SK-N-SH treated with all-trans-retinoic acid at 6 μM for 48 hours (cell line): ENCODE measurements around the gene SYPL1.

Experiments used
- ATAC-seq: fragments of 200-7000 bp; cut with Tn5 transposase; 3 replicates; pipeline ENCODE4 v1.9.1; 2020; ENCODE audit warnings: mild to moderate bottlenecking, moderate library complexity
- ARNTL ChIP-seq: fragments of 450-650 bp; formaldehyde crosslinking; IDR thresholded peaks from 2 replicates; pipeline ENCODE4 v1.5.0; 2020; ENCODE audit warnings: low read depth, mild to moderate bottlenecking, moderate library complexity, borderline replicate concordance
- BACH2 ChIP-seq: fragments of 250-450 bp; sonication (Bioruptor Pico); IDR thresholded peaks from 2 replicates; pipeline ENCODE4 v1.9.0; 2021; ENCODE audit warnings: mild to moderate bottlenecking, borderline replicate concordance
- CREB5 ChIP-seq: fragments of 250-450 bp; sonication (Bioruptor Pico); IDR thresholded peaks from 2 replicates; pipeline ENCODE4 v1.5.1; 2020; ENCODE audit warnings: low read depth, mild to moderate bottlenecking, moderate library complexity
- ESRRG ChIP-seq: fragments of 250-450 bp; sonication (Bioruptor Pico); IDR thresholded peaks from 2 replicates; pipeline ENCODE4 v1.6.1; 2021; ENCODE audit warnings: mild to moderate bottlenecking
- GLIS3 ChIP-seq: fragments of 250-450 bp; sonication (Bioruptor Pico); IDR thresholded peaks from 2 replicates; pipeline ENCODE4 v1.5.0; 2020; ENCODE audit warnings: mild to moderate bottlenecking, moderate library complexity
- ISL1 ChIP-seq: fragments of 250-450 bp; sonication (Bioruptor Pico); IDR thresholded peaks from 2 replicates; pipeline ENCODE4 v2.1.2; 2022; ENCODE audit warnings: mild to moderate bottlenecking, moderate library complexity
- OSR1 ChIP-seq: fragments of 250-450 bp; sonication (Bioruptor Pico); IDR thresholded peaks from 2 replicates; pipeline ENCODE4 v1.8.0; 2022; ENCODE audit warnings: moderate library complexity, mild to moderate bottlenecking, inconsistent platforms
- PPARA ChIP-seq: fragments of 250-450 bp; sonication (Bioruptor Pico); IDR thresholded peaks from 2 replicates; pipeline ENCODE4 v1.5.0; 2020; ENCODE audit warnings: mild to moderate bottlenecking, borderline replicate concordance
- RARB ChIP-seq: fragments of 250-450 bp; sonication (Bioruptor Pico); IDR thresholded peaks from 2 replicates; pipeline ENCODE4 v1.8.0; 2021; ENCODE audit warnings: mild to moderate bottlenecking, moderate library complexity
- SNAI2 ChIP-seq: fragments of 250-450 bp; sonication (Bioruptor Pico); IDR thresholded peaks from 2 replicates; pipeline ENCODE4 v1.5.0; 2020; ENCODE audit warnings: mild to moderate bottlenecking, moderate library complexity
- TCF4 ChIP-seq: fragments of 250-450 bp; sonication (Bioruptor Pico); IDR thresholded peaks from 2 replicates; pipeline ENCODE4 v1.8.0; 2021; ENCODE audit warnings: mild to moderate bottlenecking, moderate library complexity, borderline replicate concordance
- TOX ChIP-seq: fragments of 250-450 bp; sonication (Bioruptor Pico); IDR thresholded peaks from 2 replicates; pipeline ENCODE4 v1.8.0; 2021; ENCODE audit warnings: mild to moderate bottlenecking, moderate library complexity, borderline replicate concordance
- TSHZ2 ChIP-seq: fragments of 250-450 bp; sonication (Bioruptor Pico); IDR thresholded peaks from 2 replicates; pipeline ENCODE4 v1.5.0; 2020; ENCODE audit warnings: mild to moderate bottlenecking, moderate library complexity
- ZC3H10 ChIP-seq: fragments of 250-450 bp; sonication (Bioruptor Pico); IDR thresholded peaks from 2 replicates; pipeline ENCODE4 v1.5.1; 2021; ENCODE audit warnings: mild to moderate bottlenecking, moderate library complexity
- ZFP30 ChIP-seq: fragments of 450-650 bp; formaldehyde crosslinking; IDR thresholded peaks from 2 replicates; pipeline ENCODE4 v1.5.0; 2022; ENCODE audit warnings: mild to moderate bottlenecking, moderate library complexity
- ZNF565 ChIP-seq: fragments of 450-650 bp; formaldehyde crosslinking; conservative IDR thresholded peaks from 2 replicates; pipeline ENCODE4 v1.5.0; 2020; ENCODE audit warnings: low read depth, mild to moderate bottlenecking, moderate library complexity
- TF ChIP-seq, protein P1 (sequence below): fragments of 250-450 bp; sonication (Bioruptor Pico); IDR thresholded peaks from 2 replicates; pipeline ENCODE4 v1.5.1; 2021; ENCODE audit warnings: mild to moderate bottlenecking, moderate library complexity
- TF ChIP-seq, protein P2 (sequence below): fragments of 250-450 bp; sonication (Bioruptor Pico); IDR thresholded peaks from 2 replicates; pipeline ENCODE4 v1.8.0; 2021; ENCODE audit warnings: low read depth, mild to moderate bottlenecking, moderate library complexity, borderline replicate concordance
- TF ChIP-seq, protein P3 (sequence below): fragments of 250-450 bp; sonication (Bioruptor Pico); IDR thresholded peaks from 2 replicates; pipeline ENCODE4 v1.8.0; 2020; ENCODE audit warnings: mild to moderate bottlenecking, moderate library complexity, borderline replicate concordance

SYPL1 gene

DNA sequence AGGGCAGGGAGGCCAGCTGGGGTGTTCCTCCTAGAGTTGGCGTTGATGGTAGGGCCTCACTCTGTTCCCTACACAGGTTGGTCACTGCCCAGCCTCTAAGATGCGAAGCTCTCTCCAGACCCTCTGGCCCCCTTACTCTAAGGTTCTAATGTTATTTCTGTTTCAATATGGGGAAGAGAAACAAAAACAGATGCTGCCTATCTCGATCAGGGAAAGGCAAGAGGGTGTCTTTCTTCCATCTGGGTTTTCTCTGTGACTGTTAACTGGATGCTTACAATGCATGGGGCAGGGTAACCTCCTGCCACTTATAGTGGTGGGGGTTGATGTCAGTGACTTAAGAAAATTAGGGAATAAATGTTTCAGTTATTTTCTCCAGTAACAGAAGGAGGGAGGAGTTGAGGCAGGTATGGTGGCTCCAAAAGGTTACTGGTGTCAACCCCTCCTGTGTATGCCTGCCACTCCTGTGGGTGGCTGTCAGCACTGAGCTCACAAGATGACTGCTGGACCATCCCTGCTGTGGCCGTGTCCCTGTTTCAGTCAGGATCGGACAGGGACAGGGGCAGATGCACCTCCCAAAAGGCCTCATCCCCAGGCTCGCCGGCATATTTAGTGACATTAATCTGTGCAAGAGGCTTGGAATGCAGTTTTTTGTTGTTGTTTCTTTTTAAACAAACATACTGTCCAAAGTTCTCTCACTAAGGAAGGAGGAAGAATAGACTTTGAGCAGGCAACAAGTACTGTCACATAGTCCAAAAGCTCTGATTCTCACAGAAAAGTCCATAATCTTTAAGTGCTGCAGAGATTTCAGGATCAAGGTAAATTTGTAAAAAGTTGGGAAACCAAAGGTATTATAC, 39.6 kb upstream of the SYPL1 start:
- TF ChIP-seq TOX (no peak), ZNF565 (CRISPR knock-in tag) (no peak), RARB (CRISPR knock-in tag) (no peak), CREB5 (CRISPR knock-in tag) (no peak)
- TF ChIP-seq, protein P1, sequence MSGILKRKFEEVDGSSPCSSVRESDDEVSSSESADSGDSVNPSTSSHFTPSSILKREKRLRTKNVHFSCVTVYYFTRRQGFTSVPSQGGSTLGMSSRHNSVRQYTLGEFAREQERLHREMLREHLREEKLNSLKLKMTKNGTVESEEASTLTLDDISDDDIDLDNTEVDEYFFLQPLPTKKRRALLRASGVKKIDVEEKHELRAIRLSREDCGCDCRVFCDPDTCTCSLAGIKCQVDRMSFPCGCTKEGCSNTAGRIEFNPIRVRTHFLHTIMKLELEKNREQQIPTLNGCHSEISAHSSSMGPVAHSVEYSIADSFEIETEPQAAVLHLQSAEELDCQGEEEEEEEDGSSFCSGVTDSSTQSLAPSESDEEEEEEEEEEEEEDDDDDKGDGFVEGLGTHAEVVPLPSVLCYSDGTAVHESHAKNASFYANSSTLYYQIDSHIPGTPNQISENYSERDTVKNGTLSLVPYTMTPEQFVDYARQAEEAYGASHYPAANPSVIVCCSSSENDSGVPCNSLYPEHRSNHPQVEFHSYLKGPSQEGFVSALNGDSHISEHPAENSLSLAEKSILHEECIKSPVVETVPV (CRISPR knock-in tag) = no peak
- TF ChIP-seq, all 23 proteins: peak for 0
- ATAC-seq = no peak

DNA sequence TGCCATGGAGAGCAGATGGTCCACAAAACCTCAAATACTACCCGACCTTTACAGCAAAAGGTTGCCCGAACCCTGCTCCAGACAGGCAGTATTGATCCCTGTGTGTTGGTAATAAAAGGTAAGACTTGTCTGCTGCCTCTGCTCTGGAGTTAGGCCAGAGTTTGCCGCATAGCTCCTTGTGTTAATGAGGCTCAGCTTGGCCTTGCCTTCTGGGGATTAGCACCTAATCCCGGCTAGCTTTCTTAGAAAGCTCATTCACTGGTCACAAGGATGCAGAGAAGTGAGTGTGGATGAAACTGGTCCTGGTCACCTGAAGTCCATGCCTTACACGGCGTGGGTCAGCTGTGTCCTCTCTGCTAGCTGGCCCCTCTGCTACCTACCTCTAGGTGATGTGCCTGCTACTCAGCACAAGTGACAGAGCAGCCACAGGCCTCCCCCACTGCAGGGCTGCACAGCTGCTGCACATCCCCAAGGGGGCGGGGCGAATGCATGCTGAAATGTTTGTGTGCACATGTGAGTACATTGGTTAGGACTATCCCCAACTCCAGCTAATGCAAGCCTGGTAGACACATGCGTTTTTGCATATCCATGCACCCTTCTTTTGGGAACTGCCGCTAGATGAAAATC, 31.7 kb upstream of the SYPL1 start:
- 0 out of 3 replicates have a peak, but pooled peaks have one; percentile 28 for ATAC-seq
- TF ChIP-seq BACH2 (no peak), ESRRG (CRISPR knock-in tag) (no peak), ARNTL (CRISPR knock-in tag) (no peak), OSR1 (CRISPR knock-in tag) (no peak)

DNA sequence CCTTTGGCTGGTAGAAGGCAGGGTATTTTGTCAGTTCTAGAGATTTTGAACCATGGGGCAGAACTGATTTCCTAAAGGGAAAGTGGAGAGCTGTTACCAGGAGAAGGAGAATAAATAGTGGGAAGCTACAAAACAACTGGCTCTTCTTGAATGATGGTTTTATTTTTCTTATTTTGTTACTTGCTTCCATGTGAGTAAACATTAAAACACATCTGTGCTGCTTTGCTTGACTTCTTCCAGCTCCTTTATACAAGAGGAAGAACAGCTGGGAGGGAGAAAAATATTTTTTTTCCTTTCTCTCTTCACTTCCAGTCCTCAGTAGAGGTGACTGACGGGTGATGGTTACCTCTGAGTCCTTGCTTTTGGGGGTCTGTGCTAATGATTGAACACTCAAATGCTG, 30.0 kb upstream of the SYPL1 start:
- no peak for ATAC-seq
- TF ChIP-seq, protein P2, sequence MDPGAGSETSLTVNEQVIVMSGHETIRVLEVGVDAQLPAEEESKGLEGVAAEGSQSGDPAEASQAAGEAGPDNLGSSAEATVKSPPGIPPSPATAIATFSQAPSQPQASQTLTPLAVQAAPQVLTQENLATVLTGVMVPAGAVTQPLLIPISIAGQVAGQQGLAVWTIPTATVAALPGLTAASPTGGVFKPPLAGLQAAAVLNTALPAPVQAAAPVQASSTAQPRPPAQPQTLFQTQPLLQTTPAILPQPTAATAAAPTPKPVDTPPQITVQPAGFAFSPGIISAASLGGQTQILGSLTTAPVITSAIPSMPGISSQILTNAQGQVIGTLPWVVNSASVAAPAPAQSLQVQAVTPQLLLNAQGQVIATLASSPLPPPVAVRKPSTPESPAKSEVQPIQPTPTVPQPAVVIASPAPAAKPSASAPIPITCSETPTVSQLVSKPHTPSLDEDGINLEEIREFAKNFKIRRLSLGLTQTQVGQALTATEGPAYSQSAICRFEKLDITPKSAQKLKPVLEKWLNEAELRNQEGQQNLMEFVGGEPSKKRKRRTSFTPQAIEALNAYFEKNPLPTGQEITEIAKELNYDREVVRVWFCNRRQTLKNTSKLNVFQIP (CRISPR knock-in tag) = no peak
- no peak for TF ChIP-seq TCF4

GRCh38 chr7:106140406-106141173, 28.5 kb upstream of the SYPL1 start:
- ATAC-seq = no peak
- TF ChIP-seq TCF4 (no peak), ESRRG (CRISPR knock-in tag) (no peak), SNAI2 (CRISPR knock-in tag) (no peak), RARB (CRISPR knock-in tag) (no peak), ISL1 (no peak), TSHZ2 (CRISPR knock-in tag) (no peak), ZNF565 (CRISPR knock-in tag) (no peak), BACH2 (no peak), GLIS3 (CRISPR knock-in tag) (no peak), TOX (no peak), ZFP30 (CRISPR knock-in tag) (no peak), ZC3H10 (CRISPR knock-in tag) (no peak), PPARA (CRISPR knock-in tag) (no peak)
- TF ChIP-seq, protein P1 (CRISPR knock-in tag) = no peak
- TF ChIP-seq, protein P3, sequence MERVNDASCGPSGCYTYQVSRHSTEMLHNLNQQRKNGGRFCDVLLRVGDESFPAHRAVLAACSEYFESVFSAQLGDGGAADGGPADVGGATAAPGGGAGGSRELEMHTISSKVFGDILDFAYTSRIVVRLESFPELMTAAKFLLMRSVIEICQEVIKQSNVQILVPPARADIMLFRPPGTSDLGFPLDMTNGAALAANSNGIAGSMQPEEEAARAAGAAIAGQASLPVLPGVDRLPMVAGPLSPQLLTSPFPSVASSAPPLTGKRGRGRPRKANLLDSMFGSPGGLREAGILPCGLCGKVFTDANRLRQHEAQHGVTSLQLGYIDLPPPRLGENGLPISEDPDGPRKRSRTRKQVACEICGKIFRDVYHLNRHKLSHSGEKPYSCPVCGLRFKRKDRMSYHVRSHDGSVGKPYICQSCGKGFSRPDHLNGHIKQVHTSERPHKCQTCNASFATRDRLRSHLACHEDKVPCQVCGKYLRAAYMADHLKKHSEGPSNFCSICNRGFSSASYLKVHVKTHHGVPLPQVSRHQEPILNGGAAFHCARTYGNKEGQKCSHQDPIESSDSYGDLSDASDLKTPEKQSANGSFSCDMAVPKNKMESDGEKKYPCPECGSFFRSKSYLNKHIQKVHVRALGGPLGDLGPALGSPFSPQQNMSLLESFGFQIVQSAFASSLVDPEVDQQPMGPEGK = no peak
- TF ChIP-seq, protein P2 (CRISPR knock-in tag) = no peak
